ENCODE results near the gene RAB10. TPM values are rescaled to one million over a fixed set of nuclear protein-coding genes. Genes with fewer than 3 reads are reported as not detected.

The RAB10 gene
- total and polyA plus RNA-seq, 4 donors: 37.6 to 149 (median 85.2) TPM

GRCh38 chr2:26172871-26173775, 139.2 kb downstream of the RAB10 start, which contains the start of gene GAREM2:
Gene GAREM2, plus strand, starts transcription at chr2:26173088. Its CDS starts 133 bp downstream, at chr2:26173221.
- TF ChIP-seq, protein P1, sequence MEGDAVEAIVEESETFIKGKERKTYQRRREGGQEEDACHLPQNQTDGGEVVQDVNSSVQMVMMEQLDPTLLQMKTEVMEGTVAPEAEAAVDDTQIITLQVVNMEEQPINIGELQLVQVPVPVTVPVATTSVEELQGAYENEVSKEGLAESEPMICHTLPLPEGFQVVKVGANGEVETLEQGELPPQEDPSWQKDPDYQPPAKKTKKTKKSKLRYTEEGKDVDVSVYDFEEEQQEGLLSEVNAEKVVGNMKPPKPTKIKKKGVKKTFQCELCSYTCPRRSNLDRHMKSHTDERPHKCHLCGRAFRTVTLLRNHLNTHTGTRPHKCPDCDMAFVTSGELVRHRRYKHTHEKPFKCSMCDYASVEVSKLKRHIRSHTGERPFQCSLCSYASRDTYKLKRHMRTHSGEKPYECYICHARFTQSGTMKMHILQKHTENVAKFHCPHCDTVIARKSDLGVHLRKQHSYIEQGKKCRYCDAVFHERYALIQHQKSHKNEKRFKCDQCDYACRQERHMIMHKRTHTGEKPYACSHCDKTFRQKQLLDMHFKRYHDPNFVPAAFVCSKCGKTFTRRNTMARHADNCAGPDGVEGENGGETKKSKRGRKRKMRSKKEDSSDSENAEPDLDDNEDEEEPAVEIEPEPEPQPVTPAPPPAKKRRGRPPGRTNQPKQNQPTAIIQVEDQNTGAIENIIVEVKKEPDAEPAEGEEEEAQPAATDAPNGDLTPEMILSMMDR (IDR thresholded peaks at IDR 0.05; ENCODE audit: control extremely low read depth, extremely low read depth): no peak

GRCh38 chr2:26173776-26174482, 140.0 kb downstream of the RAB10 start:
- DNase-seq (peak in 1 of 3 donors; percentile 25), ATAC-seq (ENCODE audit: insufficient read depth, low FRiP score) (no peak)
- 21 to 22% methylated on average over 42 to 46 of the region's 46 CpGs for WGBS, 2 donors

More at GRCh38 chr2:26172871-26173775, 139.2 kb downstream of the RAB10 start, which contains the start of gene GAREM2:
- H3K9ac ChIP-seq (ENCODE audit: insufficient read depth in 1 of 2, low read length in 2 of 2): no peak within 1 kb of the TSS
- H3K27ac ChIP-seq (ENCODE audit: low read depth in 1 of 2, low read length in 1 of 2): no peak within 1 kb of the TSS
- no peak within 1 kb of the TSS for H3K4me3 ChIP-seq
- peaks cover 0 to 10% (median 6%) of the 10 kb centered on the region in 3 donors for H3K27me3 ChIP-seq (ENCODE audit: control insufficient read depth in 3 of 3, insufficient read depth in 3 of 3, low read length in 2 of 3)
- H3K9me3 ChIP-seq (ENCODE audit: control insufficient read depth in 4 of 4, insufficient read depth in 3 of 4, low read length in 3 of 4): no peaks in the 10 kb centered on the region
- ATAC-seq (ENCODE audit: insufficient read depth, low FRiP score): no peak
- peak; percentile 29 to 55 (median 42) for DNase-seq
- 1 to 3% methylated on average over 50 to 100 of the region's 102 CpGs for WGBS, 2 donors
- H3K4me1 ChIP-seq (ENCODE audit: control insufficient read depth in 5 of 5, insufficient read depth in 5 of 5, low read length in 5 of 5): peaks cover 0 to 22% (median 6%) of the 10 kb centered on the region in 5 donors
- H3K36me3 ChIP-seq (ENCODE audit: control insufficient read depth in 4 of 4, insufficient read depth in 4 of 4, low read length in 4 of 4): no peaks in the 10 kb centered on the region

GRCh38 chr2:26174691-26175465, 141.0 kb downstream of the RAB10 start:
- WGBS, 2 donors: 60 to 73% methylated on average over 10 of the region's 10 CpGs
- H3K4me3 ChIP-seq: no peak overlapping the region
- DNase-seq: peak in 1 of 3 donors; percentile 31

More at GRCh38 chr2:26173776-26174482, 140.0 kb downstream of the RAB10 start:
- Histone ChIP-seq H3K27ac (ENCODE audit: low read depth in 1 of 2, low read length in 1 of 2) (no peak overlapping the region), H3K9me3 (ENCODE audit: control insufficient read depth in 4 of 4, insufficient read depth in 3 of 4, low read length in 3 of 4) (no peaks in the 10 kb centered on the region), H3K36me3 (ENCODE audit: control insufficient read depth in 4 of 4, insufficient read depth in 4 of 4, low read length in 4 of 4) (no peaks in the 10 kb centered on the region), H3K9ac (ENCODE audit: insufficient read depth in 1 of 2, low read length in 2 of 2) (no peak overlapping the region), H3K27me3 (ENCODE audit: control insufficient read depth in 3 of 3, insufficient read depth in 3 of 3, low read length in 2 of 3) (peaks cover 0 to 10% (median 6%) of the 10 kb centered on the region in 3 donors), H3K4me1 (ENCODE audit: control insufficient read depth in 5 of 5, insufficient read depth in 5 of 5, low read length in 5 of 5) (peaks cover 0 to 27% (median 6%) of the 10 kb centered on the region in 5 donors), H3K4me3 (no peak overlapping the region)
- TF ChIP-seq, protein P1 (IDR thresholded peaks at IDR 0.05; ENCODE audit: control extremely low read depth, extremely low read depth): no peak

More at GRCh38 chr2:26174691-26175465, 141.0 kb downstream of the RAB10 start:
- no peak for ATAC-seq (ENCODE audit: insufficient read depth, low FRiP score)
- H3K9ac ChIP-seq (ENCODE audit: insufficient read depth in 1 of 2, low read length in 2 of 2): no peak overlapping the region
- TF ChIP-seq, protein P1 (IDR thresholded peaks at IDR 0.05; ENCODE audit: control extremely low read depth, extremely low read depth): no peak
- peaks cover 0 to 10% (median 6%) of the 10 kb centered on the region in 3 donors for H3K27me3 ChIP-seq (ENCODE audit: control insufficient read depth in 3 of 3, insufficient read depth in 3 of 3, low read length in 2 of 3)
- H3K27ac ChIP-seq (ENCODE audit: low read depth in 1 of 2, low read length in 1 of 2): no peak overlapping the region
- no peaks in the 10 kb centered on the region for H3K9me3 ChIP-seq (ENCODE audit: control insufficient read depth in 4 of 4, insufficient read depth in 3 of 4, low read length in 3 of 4)
- H3K36me3 ChIP-seq (ENCODE audit: control insufficient read depth in 4 of 4, insufficient read depth in 4 of 4, low read length in 4 of 4): no peaks in the 10 kb centered on the region
- peaks cover 0 to 33% (median 6%) of the 10 kb centered on the region in 5 donors for H3K4me1 ChIP-seq (ENCODE audit: control insufficient read depth in 5 of 5, insufficient read depth in 5 of 5, low read length in 5 of 5)
